K562 (cell line): ENCODE results near the gene MB21D2. TPM values are rescaled to one million over a fixed set of nuclear protein-coding genes. Genes with fewer than 3 reads are reported as not detected.

Experiments used
- ATAC-seq: fragments of 200-7000 bp; cut with Tn5 transposase; 3 replicates; pipeline ENCODE4 v1.9.1; 2020; ENCODE audit warnings: moderate library complexity
- BruUV-seq: library from RNA; stranded (reverse); fragments of 400-500 nt; replicated peaks from 2 replicates; lab custom pipeline; 2021; lab: Mats Ljungman, UMichigan
- CTCF ChIA-PET: fragments of 300-600 bp; formaldehyde crosslinking; extraction: SDS; loops from one replicate; lab custom pipeline; 2021; ENCODE audit warnings: low intra/inter-chr PET ratio; lab: Yijun Ruan, JAX
- POLR2A ChIA-PET: fragments of 300-600, 350-650 bp; sonication (Branson Sonifier 250); formaldehyde crosslinking; extraction: SDS; loops from one replicate; lab custom pipeline; 2021; ENCODE audit warnings: antibody characterized with exemption, inconsistent platforms; lab: Yijun Ruan, JAX
- DNase-seq, 4 experiments: peaks; one replicate each; pipeline versions ENCODE4 v3.0.0 to v3.0.0-alpha.2; 2011 to 2018; ENCODE audit warnings: low spot score in 3 of 4, mixed read lengths in 3 of 4; ENCODE audit errors: extremely low read depth in 1 of 4
- FAIRE-seq: peaks from 2 replicates; lab custom pipeline; 2011; peaks lifted over from hg19 to GRCh38; lab: Jason Lieb, UNC
- H2AFZ ChIP-seq: 2 replicates; pipeline ENCODE4 v1.6.0; 2011; ENCODE audit warnings: low read depth, low read length, control low read depth, inconsistent platforms
- H3K27ac ChIP-seq: fragments of 200-600 bp; 3 replicates; pipeline ENCODE4 v1.8.0; 2011; ENCODE audit warnings: low read depth, mild to moderate bottlenecking, control low read depth, inconsistent platforms, low read length, moderate library complexity, mixed read lengths; ENCODE audit errors: extremely low read depth
- H3K27me3 ChIP-seq, 2 experiments: fragments of 300-600 bp in 1 of 2; 2 replicates in 1 of 2; 3 replicates in 1 of 2; pipeline versions ENCODE4 v1.6.0 to v1.8.0; 2011; ENCODE audit warnings: inconsistent platforms in 2 of 2, low read length in 2 of 2, mild to moderate bottlenecking in 1 of 2, mixed read lengths in 1 of 2, moderate library complexity in 1 of 2; ENCODE audit not compliant: control insufficient read depth in 2 of 2, insufficient read depth in 2 of 2
- H3K36me3 ChIP-seq: fragments of 300-600 bp; 3 replicates; pipeline ENCODE4 v1.8.0; 2011; ENCODE audit warnings: mild to moderate bottlenecking, low read length, inconsistent platforms; ENCODE audit not compliant: control insufficient read depth, insufficient read depth
- H3K4me1 ChIP-seq, 2 experiments: fragments of 200-600 bp in 1 of 2; replicated peaks in 1 of 2; 2 replicates in 1 of 2; 3 replicates in 1 of 2; pipeline versions ENCODE4 v1.5.1 to v1.8.0; 2011; ENCODE audit warnings: inconsistent platforms in 2 of 2, low read length in 2 of 2, mild to moderate bottlenecking in 1 of 2, mixed read lengths in 1 of 2, moderate library complexity in 1 of 2; ENCODE audit not compliant: control insufficient read depth in 2 of 2, insufficient read depth in 2 of 2
- H3K4me2 ChIP-seq: 2 replicates; pipeline ENCODE4 v1.6.1; 2011; ENCODE audit warnings: low read length, control low read depth, inconsistent platforms, mixed read lengths; ENCODE audit not compliant: insufficient read depth
- H3K4me3 ChIP-seq: fragments of 200-600 bp; sonication (generic), shearing (Covaris generic); 2 replicates; pipeline ENCODE4 v1.5.1; 2016; ENCODE audit warnings: control low read depth, inconsistent platforms
- H3K79me2 ChIP-seq: fragments of 200-600 bp; 3 replicates; pipeline ENCODE4 v1.8.0; 2011; ENCODE audit warnings: low read length, inconsistent platforms; ENCODE audit not compliant: control insufficient read depth, insufficient read depth
- H3K9ac ChIP-seq, 2 experiments: 2 replicates each; pipeline versions ENCODE4 v1.6.0 to v1.6.1; 2011; ENCODE audit warnings: low read depth in 2 of 2, low read length in 2 of 2, control low read depth in 1 of 2, inconsistent platforms in 1 of 2, mild to moderate bottlenecking in 1 of 2, mixed read lengths in 1 of 2; ENCODE audit not compliant: insufficient read depth in 1 of 2
- H3K9me1 ChIP-seq: one replicate; pipeline ENCODE4 v1.6.0; 2011; ENCODE audit warnings: inconsistent platforms, mild to moderate bottlenecking, low read length, moderate library complexity; ENCODE audit not compliant: control insufficient read depth, insufficient read depth
- H3K9me3 ChIP-seq: replicated peaks from 2 replicates; pipeline ENCODE4 v1.5.1; 2011; ENCODE audit warnings: low read depth, low read length, inconsistent platforms; ENCODE audit not compliant: control insufficient read depth, insufficient read depth
- H4K20me1 ChIP-seq: replicated peaks from 2 replicates; pipeline ENCODE4 v1.6.1; 2011; ENCODE audit warnings: low read length, inconsistent platforms, mixed read lengths; ENCODE audit not compliant: control insufficient read depth, insufficient read depth
- ATF7 ChIP-seq: fragments of 450-650 bp; IDR thresholded peaks from 2 replicates; pipeline ENCODE4 v1.7.1; 2014; ENCODE audit warnings: mild to moderate bottlenecking, moderate library complexity
- CBX8 ChIP-seq: fragments of 200-600 bp; sonication (generic); IDR thresholded peaks from 2 replicates; pipeline ENCODE4 v1.6.1; 2012; ENCODE audit warnings: borderline replicate concordance, mixed run types, low read depth, mild to moderate bottlenecking, moderate library complexity, mixed read lengths, low read length, control low read depth, inconsistent platforms; ENCODE audit not compliant: poor library complexity, severe bottlenecking; ENCODE audit errors: extremely low read depth
- KAT2B ChIP-seq: IDR thresholded peaks from one replicate; pipeline ENCODE4 v1.6.1; 2012; ENCODE audit warnings: low read depth, mild to moderate bottlenecking, control low read depth, inconsistent platforms, low read length, moderate library complexity
- MEIS2 ChIP-seq: fragments of 450-650 bp; IDR thresholded peaks from 2 replicates; pipeline ENCODE4 v1.6.1; 2014; ENCODE audit warnings: mild to moderate bottlenecking; ENCODE audit not compliant: partially characterized antibody
- MIER1 ChIP-seq: fragments of 450-650 bp; IDR thresholded peaks from 2 replicates; pipeline ENCODE4 v1.6.1; 2016; ENCODE audit warnings: antibody characterized with exemption, mild to moderate bottlenecking, low read depth
- NCOA4 ChIP-seq: fragments of 450-650 bp; IDR thresholded peaks from 2 replicates; pipeline ENCODE4 v1.6.1; 2018; ENCODE audit warnings: mild to moderate bottlenecking; ENCODE audit not compliant: partially characterized antibody
- OTX1 ChIP-seq: fragments of 450-650 bp; formaldehyde crosslinking; IDR thresholded peaks from 2 replicates; pipeline ENCODE4 v1.4.0; 2022; ENCODE audit warnings: mild to moderate bottlenecking
- PCBP2 ChIP-seq: fragments of 200-400 bp; formaldehyde crosslinking; IDR thresholded peaks from 2 replicates; pipeline ENCODE4 v1.6.1; 2018; ENCODE audit warnings: low read length, low read depth, mild to moderate bottlenecking, moderate library complexity; ENCODE audit not compliant: poor library complexity, severe bottlenecking
- POLR2AphosphoS5 ChIP-seq: IDR thresholded peaks from 2 replicates; pipeline ENCODE4 v1.6.1; 2011; ENCODE audit warnings: mild to moderate bottlenecking, low read depth, low read length, moderate library complexity; ENCODE audit not compliant: control insufficient read depth, insufficient read depth
- POLR2B ChIP-seq: fragments of 450-650 bp; IDR thresholded peaks from 2 replicates; pipeline ENCODE4 v1.6.1; 2018; ENCODE audit warnings: low read depth; ENCODE audit not compliant: partially characterized antibody
- RBM25 ChIP-seq: fragments of 200-400 bp; formaldehyde crosslinking; IDR thresholded peaks from 2 replicates; pipeline ENCODE4 v1.6.1; 2018; ENCODE audit warnings: low read length, low read depth, moderate library complexity; ENCODE audit not compliant: severe bottlenecking
- SREBF1 ChIP-seq: fragments of 150-350 bp; IDR thresholded peaks from 2 replicates; pipeline ENCODE4 v1.6.1; 2014; ENCODE audit warnings: antibody characterized with exemption, low read depth, low read length, borderline replicate concordance
- TEAD2 ChIP-seq: fragments of 450-650 bp; IDR thresholded peaks from 2 replicates; pipeline ENCODE4 v1.6.1; 2016; ENCODE audit warnings: missing genetic modification characterization, control low read depth, missing compliant biosample characterization
- TEAD4 ChIP-seq, 2 experiments: sonication (generic) in 1 of 2; formaldehyde crosslinking in 1 of 2; IDR thresholded peaks; 2 replicates each; pipeline versions ENCODE4 v1.6.1 to v1.8.0; 2012 to 2022; ENCODE audit warnings: borderline replicate concordance in 1 of 2, inconsistent platforms in 1 of 2, low read length in 1 of 2, mild to moderate bottlenecking in 1 of 2, missing genetic modification reagents in 1 of 2
- WGBS: fragments of 100-300 bp; shearing (Covaris generic); methylation state at CpG from one replicate; pipeline ENCODE4 v1.1.6; 2016; ENCODE audit warnings: low coverage, mixed read lengths; ENCODE audit not compliant: insufficient coverage; ENCODE audit errors: missing lambda C conversion rate; 5-methylcytosine and 5-hydroxymethylcytosine counted together
- in situ Hi-C: fragments of 300-500 bp; cut with MboI; formaldehyde crosslinking; loops from 4 replicates; pipeline ENCODE4 v1.15.0; 2018; ENCODE audit warnings: inconsistent platforms, mixed read lengths
- intact Hi-C: fragments of 100-400 bp; cut with micrococcal nuclease; formaldehyde crosslinking; loops from 2 replicates; pipeline ENCODE4 v1.14.2; 2022
- polyA plus RNA-seq, 8 experiments: library from polyadenylated mRNA; depleted of rRNA in 4 of 8; stranded (reverse) in 5 of 8; unstranded in 3 of 8; fragments of >200 nt; fragmentation: Nextera tagmentation in 2 of 8; fragmentation: Illumina TruSeq in 1 of 8; extraction: Ambion mirVana in 2 of 8; extraction: Trizol in 1 of 8; gene quantifications; 2 replicates each; pipeline versions ENCODE4 v1.2.1 to v1.2.3, GENCODE V29; 2011 to 2014; ENCODE audit warnings: inconsistent platforms in 1 of 8, missing spikeins in 1 of 8
- total RNA-seq, 7 experiments: library from RNA; depleted of rRNA in 6 of 7; stranded (reverse); fragments of >200 nt in 6 of 7; fragmentation: Illumina TruSeq in 2 of 7; extraction: Trizol in 2 of 7; gene quantifications; 2 replicates each; pipeline versions ENCODE4 v1.2.1 to v1.2.3, GENCODE V29; 2011 to 2021; ENCODE audit warnings: low replicate concordance in 1 of 7

Gene MB21D2
- total and polyA plus RNA-seq, 9 of the 15 experiments (the other 6 are each of a cell fraction or from before 2014, with no cell fraction given), result 0.01 TPM; not detected in 8

DNA sequence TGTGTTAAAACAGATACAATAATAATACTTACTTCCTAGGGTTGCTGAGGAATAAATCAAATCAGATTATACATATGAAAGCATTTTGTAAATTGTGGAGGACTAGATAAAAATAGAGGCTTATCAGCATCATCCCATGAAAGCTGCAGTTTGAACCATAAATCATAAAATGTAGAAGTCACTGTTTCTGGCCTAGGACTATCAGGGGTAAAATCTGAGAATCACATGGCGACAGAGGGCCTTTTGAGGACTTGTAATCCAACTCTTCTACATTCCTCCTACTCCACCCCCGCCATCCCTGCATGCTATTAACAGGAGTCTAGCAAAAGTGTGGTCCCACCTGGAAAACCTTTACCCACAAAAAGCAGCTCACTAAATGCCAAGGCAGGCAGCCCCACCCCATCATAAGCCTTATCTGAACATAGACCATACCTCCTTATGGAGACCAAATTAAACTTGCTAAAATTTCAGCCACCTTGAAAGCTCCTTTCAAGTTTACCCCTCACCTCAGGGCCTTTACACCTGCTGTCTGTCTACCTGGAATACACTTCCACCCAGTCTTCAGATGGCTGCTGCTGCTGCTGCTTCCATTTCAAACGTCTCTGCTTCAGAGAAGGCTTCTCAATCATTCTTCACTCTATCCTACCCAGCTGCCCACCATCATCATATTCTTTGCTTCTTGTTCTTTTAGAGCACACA, 11.5 kb downstream of the MB21D2 start (continued):
- TF ChIP-seq MEIS2 (peak; percentile 57), PCBP2 (no peak), NCOA4 (no peak), SREBF1 (no peak), RBM25 (no peak)

DNA sequence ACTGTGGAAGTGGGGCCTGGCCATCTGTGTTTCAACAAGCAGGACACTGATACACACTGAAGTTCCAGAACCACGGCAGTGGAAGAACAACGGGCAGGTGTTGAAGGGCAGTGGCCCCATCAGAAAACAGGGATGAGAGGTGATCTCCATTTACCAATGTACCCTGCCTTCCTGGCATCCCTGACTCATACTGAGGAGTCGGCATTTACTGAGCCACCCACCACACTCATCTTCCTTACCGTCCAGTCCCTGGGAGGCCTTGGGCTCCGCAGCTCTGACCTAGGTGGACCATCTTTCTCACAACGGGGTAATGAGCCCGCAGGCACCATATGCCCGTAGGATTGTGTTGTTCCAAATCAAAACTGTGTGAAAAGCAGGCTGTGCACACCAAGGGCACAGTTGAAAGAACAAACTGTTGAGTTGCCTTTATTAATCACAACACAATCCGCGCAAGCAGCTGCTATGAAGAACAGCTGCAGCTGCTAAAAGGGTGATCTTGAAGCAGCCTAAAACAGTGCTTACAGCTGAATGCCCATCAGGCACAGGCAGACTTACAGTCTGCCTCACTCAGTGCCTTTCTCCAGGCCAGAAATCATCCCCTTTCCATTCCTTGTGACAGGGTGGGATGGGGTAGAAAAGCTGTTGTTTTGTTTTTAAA, 12.9 kb downstream of the MB21D2 start:
- no peaks in the 10 kb centered on the region for H3K9me3 ChIP-seq
- DNase-seq (no peak), ATAC-seq (no peak), FAIRE-seq (no peak)
- no peaks in the 10 kb centered on the region for H4K20me1 ChIP-seq
- in situ Hi-C loops, result no loop called here
- no peak overlapping the region for H3K27ac ChIP-seq
- TF ChIP-seq POLR2B, result no peak
- no peak for TF ChIP-seq TEAD4 (IDR thresholded peaks at IDR 0.05; ENCODE audit: low read length)
- no peak for TF ChIP-seq TEAD4 (CRISPR knock-in tag; IDR thresholded peaks at IDR 0.05; ENCODE audit: borderline replicate concordance)
- no peak for TF ChIP-seq TEAD2 (tag)
- no peak for TF ChIP-seq POLR2AphosphoS5
- TF ChIP-seq ATF7, result no peak
- no peak for TF ChIP-seq KAT2B
- TF ChIP-seq OTX1, result no peak
- no peak for TF ChIP-seq CBX8
- TF ChIP-seq MIER1, result no peak
- H3K9ac ChIP-seq, result no peak overlapping the region
- H3K36me3 ChIP-seq, result no peaks in the 10 kb centered on the region
- POLR2A ChIA-PET, result no interaction called here
- H3K79me2 ChIP-seq, result no peaks in the 10 kb centered on the region
- no TSS peak for BruUV-seq
- intact Hi-C loops, result no loop called here
- no peak overlapping the region for H3K4me3 ChIP-seq
- no peaks in the 10 kb centered on the region for H3K9me1 ChIP-seq
- H2AFZ ChIP-seq, result no peak overlapping the region
- H3K4me2 ChIP-seq, result no peak overlapping the region
- no peaks in the 10 kb centered on the region for H3K4me1 ChIP-seq
- CTCF ChIA-PET, result no interaction called here
- WGBS, result under 1% methylated on average over 10 of the region's 10 CpGs
- H3K27me3 ChIP-seq, result no peaks in the 10 kb centered on the region; a peak in 1 of 5 replicates
